Transverse colon (tissue), 4 donors: Measurements from ENCODE around the gene ISLR. TPM values are rescaled to one million over a fixed set of nuclear protein-coding genes. Genes with fewer than 3 reads are reported as not detected.

Experiments used
- DNase-seq: peaks from one replicate; pipeline ENCODE4 v3.0.0-alpha.2; 2019
- H3K27ac ChIP-seq, 4 donors: fragments of 200-600 bp; sonication (generic); 2 replicates each; pipeline ENCODE4 v1.5.1; 2016 to 2018; ENCODE audit warnings: inconsistent platforms in 4 of 4
- H3K27me3 ChIP-seq: fragments of 200-600 bp; sonication (generic); 2 replicates; pipeline ENCODE4 v1.5.1; 2017; ENCODE audit warnings: inconsistent platforms
- H3K36me3 ChIP-seq, 4 donors: fragments of 200-600 bp; sonication (generic); 2 replicates each; pipeline ENCODE4 v1.5.1; 2017 to 2019; ENCODE audit warnings: inconsistent platforms in 4 of 4
- H3K4me1 ChIP-seq, 4 donors: fragments of 200-600 bp; sonication (generic); 2 replicates each; pipeline ENCODE4 v1.5.1; 2017 to 2020; ENCODE audit warnings: inconsistent platforms in 4 of 4
- H3K4me3 ChIP-seq, 4 donors: fragments of 200-600 bp; sonication (generic); 1 replicate in 1 of 4; 2 replicates in 3 of 4; pipeline versions ENCODE4 v1.5.1 to v1.6.1; 2017 to 2019; ENCODE audit warnings: inconsistent platforms in 4 of 4
- H3K9me3 ChIP-seq, 2 donors: fragments of 200-600 bp; sonication (generic); 2 replicates each; pipeline ENCODE4 v1.5.1; 2017 to 2019; ENCODE audit warnings: inconsistent platforms in 2 of 2
- EP300 ChIP-seq: sonication (generic); formaldehyde crosslinking; IDR thresholded peaks from one replicate; pipeline ENCODE4 v1.6.1; 2017; ENCODE audit warnings: antibody characterized with exemption, low read depth
- POLR2A ChIP-seq: fragments of 450-650 bp; IDR thresholded peaks from one replicate; pipeline ENCODE4 v1.6.1; 2016; ENCODE audit warnings: antibody characterized with exemption, mild to moderate bottlenecking, moderate library complexity
- POLR2AphosphoS5 ChIP-seq, 3 donors: sonication (generic); formaldehyde crosslinking; IDR thresholded peaks; one replicate each; pipeline ENCODE4 v1.6.1; 2016; ENCODE audit warnings: antibody characterized with exemption in 3 of 3
- WGBS, 2 donors: methylation state at CpG; one replicate each; pipeline ENCODE4 v1.1.5; 2018; ENCODE audit warnings: low coverage in 1 of 2; 5-methylcytosine and 5-hydroxymethylcytosine counted together
- in situ Hi-C, 4 donors: fragments of 200-750 bp; cut with MboI; loops; one replicate each; pipeline versions ENCODE4 v1.15.0 to v1.15.1; 2017; ENCODE audit warnings: low sequenced_read_pairs in 3 of 4, low pct_ligation_motif_present in 1 of 4, low pct_unique_long_range_greater_than_20kb in 1 of 4
- intact Hi-C: fragments of 100-400 bp; cut with DNase I; formaldehyde crosslinking; loops from one replicate; pipeline ENCODE4 v1.15.1; 2023; ENCODE audit warnings: low total_unique reads
- small RNA-seq, 4 donors: library from RNA; depleted of rRNA; stranded (forward); fragments of <200 nt; gene quantifications; one replicate each; pipeline ENCODE3, GENCODE V24; 2016
- total RNA-seq, 4 donors: library from RNA; depleted of rRNA; stranded (reverse); fragments of >200 nt; gene quantifications; one replicate each; pipeline ENCODE4 v1.1.0, GENCODE V29; 2016
- TF ChIP-seq, protein P1 (sequence below), 5 experiments: fragments of 200-600 bp in 3 of 5; fragments of 450-650 bp in 2 of 5; sonication (generic) in 3 of 5; IDR thresholded peaks; 1 replicate in 2 of 5; 2 replicates in 3 of 5; pipeline ENCODE4 v1.5.1; 2016 to 2017; ENCODE audit warnings: antibody characterized with exemption in 5 of 5, inconsistent platforms in 3 of 5, mild to moderate bottlenecking in 2 of 5, moderate library complexity in 1 of 5

ISLR gene
- total RNA-seq, 4 donors from 2014 or later: 18.8 to 191 (median 25.5) TPM

GRCh38 chr15:74225928-74226327 lies 52.4 kb downstream of the ISLR start:
- H3K4me1 ChIP-seq: peaks cover 6 to 21% (median 13%) of the 10 kb centered on the region in 4 donors
- intact Hi-C loops: no loop called here
- 72% methylated on average over 5 of the region's 5 CpGs; no CpG with 5 or more reads in 1 of the 2 donors for WGBS, 2 donors
- H3K4me3 ChIP-seq: no peak overlapping the region
- no peaks in the 10 kb centered on the region for H3K36me3 ChIP-seq
- H3K9me3 ChIP-seq: no peaks in the 10 kb centered on the region
- in situ Hi-C loops: no loop called here
- no peak for TF ChIP-seq POLR2A
- TF ChIP-seq, protein P1, sequence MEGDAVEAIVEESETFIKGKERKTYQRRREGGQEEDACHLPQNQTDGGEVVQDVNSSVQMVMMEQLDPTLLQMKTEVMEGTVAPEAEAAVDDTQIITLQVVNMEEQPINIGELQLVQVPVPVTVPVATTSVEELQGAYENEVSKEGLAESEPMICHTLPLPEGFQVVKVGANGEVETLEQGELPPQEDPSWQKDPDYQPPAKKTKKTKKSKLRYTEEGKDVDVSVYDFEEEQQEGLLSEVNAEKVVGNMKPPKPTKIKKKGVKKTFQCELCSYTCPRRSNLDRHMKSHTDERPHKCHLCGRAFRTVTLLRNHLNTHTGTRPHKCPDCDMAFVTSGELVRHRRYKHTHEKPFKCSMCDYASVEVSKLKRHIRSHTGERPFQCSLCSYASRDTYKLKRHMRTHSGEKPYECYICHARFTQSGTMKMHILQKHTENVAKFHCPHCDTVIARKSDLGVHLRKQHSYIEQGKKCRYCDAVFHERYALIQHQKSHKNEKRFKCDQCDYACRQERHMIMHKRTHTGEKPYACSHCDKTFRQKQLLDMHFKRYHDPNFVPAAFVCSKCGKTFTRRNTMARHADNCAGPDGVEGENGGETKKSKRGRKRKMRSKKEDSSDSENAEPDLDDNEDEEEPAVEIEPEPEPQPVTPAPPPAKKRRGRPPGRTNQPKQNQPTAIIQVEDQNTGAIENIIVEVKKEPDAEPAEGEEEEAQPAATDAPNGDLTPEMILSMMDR (IDR thresholded peaks at IDR 0.05): no peak
- no peak for TF ChIP-seq POLR2AphosphoS5 (IDR thresholded peaks at IDR 0.05)
- no peak for TF ChIP-seq EP300
- peaks cover 4% of the 10 kb centered on the region for H3K27me3 ChIP-seq
- H3K27ac ChIP-seq: no peak overlapping the region
- DNase-seq: no peak

Small RNAs within 50 kb of the gene (small RNA-seq; reads per million reads assigned to genes)
- 0 reads per million in 4 donors for gene RF00017

Other genes starting within 250 kb of the ISLR start
- 1 to 10 TPM in 3 of 4 donors, not detected in 1; 1.8 to 6.8 (median 1.9) TPM for gene LOXL1, start 247.2 kb upstream of the ISLR start, total RNA-seq
- gene STOML1, start 181.4 kb upstream of the ISLR start, total RNA-seq: 10 to 100 TPM in 1 of 4 donors, 1 to 10 TPM in 2, under 1 TPM in 1; 0.75 to 14.6 (median 4.5) TPM
- gene PML, start 179.0 kb upstream of the ISLR start, total RNA-seq: 100 to 1,000 TPM in 1 of 4 donors, 10 to 100 TPM in 3; 35.1 to 128 (median 70.0) TPM
- not detected for gene GOLGA6A, start 91.2 kb upstream of the ISLR start, total RNA-seq
- gene ISLR2, start 43.1 kb upstream of the ISLR start, total RNA-seq: 10 to 100 TPM in 1 of 4 donors, 1 to 10 TPM in 1, under 1 TPM in 2; 0.41 to 27.3 (median 1.4) TPM
- gene STRA6, start 29.1 kb downstream of the ISLR start, total RNA-seq: not detected
- gene CCDC33, start 62.6 kb downstream of the ISLR start, total RNA-seq: under 1 TPM in 1 of 4 donors, not detected in 3; 0.16 TPM
- gene CYP11A1, start 193.9 kb downstream of the ISLR start, total RNA-seq: under 1 TPM in 2 of 4 donors, not detected in 2; 0.40 to 0.79 TPM